Measurements from ENCODE around the gene HDAC2.

DNA sequence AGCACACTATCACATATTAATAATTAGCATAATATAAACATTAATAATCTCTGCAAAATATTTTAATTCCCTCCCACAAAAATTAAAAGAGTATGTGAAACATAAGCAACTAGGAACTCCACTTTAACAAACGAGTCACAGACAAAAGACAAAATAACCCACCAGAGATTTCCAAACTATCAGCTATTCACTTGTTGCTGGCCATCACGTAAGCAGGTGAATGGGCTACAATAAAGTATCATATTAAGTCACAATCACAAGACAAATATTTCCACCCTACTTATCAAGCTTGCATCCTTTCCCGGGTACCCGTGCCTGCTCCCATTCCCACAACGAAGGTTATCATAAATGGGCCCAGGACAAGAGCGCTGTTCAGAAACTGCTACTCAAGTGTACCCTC lies 2.5 kb downstream of the HDAC2 start:
- TF ChIP-seq POLR2AphosphoS5 (IDR thresholded peaks at IDR 0.05; ENCODE audit: borderline replicate concordance, low read depth, low read length) = no peak
- TF ChIP-seq EZH2 (IDR thresholded peaks at IDR 0.05) = no peak
- no peak for TF ChIP-seq FOXP2 (optimal IDR thresholded peaks at IDR 0.05; ENCODE audit: control extremely low read depth, extremely low read length, insufficient read depth)

Measured in SK-N-MC (cell line).